Testis (tissue), 5 donors: ENCODE results near the gene LRRC49. TPM values are rescaled to one million over a fixed set of nuclear protein-coding genes. Genes with fewer than 3 reads are reported as not detected.
A peak's percentile ranks its signal among the peaks of the same experiment; 100 is the strongest.

Experiments
- DNase-seq: peaks from one replicate; pipeline ENCODE4 v3.0.0-alpha.2; 2019
- H3K27ac ChIP-seq, 2 donors: fragments of 200-600 bp; sonication (generic); one replicate each; pipeline ENCODE4 v1.5.1; 2019
- H3K27me3 ChIP-seq: fragments of 200-600 bp; sonication (generic); one replicate; pipeline ENCODE4 v1.5.1; 2019
- H3K36me3 ChIP-seq: fragments of 200-600 bp; sonication (generic); one replicate; pipeline ENCODE4 v1.5.1; 2017; ENCODE audit warnings: low read depth; ENCODE audit errors: missing control alignments
- H3K4me1 ChIP-seq: fragments of 200-600 bp; sonication (generic); one replicate; pipeline ENCODE4 v1.5.1; 2019
- H3K4me3 ChIP-seq, 2 donors: fragments of 200-600 bp; sonication (generic); one replicate each; pipeline ENCODE4 v1.5.1; 2017 to 2019
- H3K9me3 ChIP-seq: fragments of 200-600 bp; sonication (generic); one replicate; pipeline ENCODE4 v1.5.1; 2017
- POLR2A ChIP-seq: fragments of 450-650 bp; IDR thresholded peaks from one replicate; pipeline ENCODE4 v1.6.1; 2017; ENCODE audit warnings: antibody characterized with exemption, mild to moderate bottlenecking, moderate library complexity
- WGBS, 2 donors: methylation state at CpG; one replicate each; pipeline ENCODE4 v1.1.5; 2018; 5-methylcytosine and 5-hydroxymethylcytosine counted together
- intact Hi-C: fragments of 100-400 bp; cut with DNase I; formaldehyde crosslinking; loops from one replicate; pipeline ENCODE4 v1.15.1; 2023; ENCODE audit warnings: low total_unique reads
- long read RNA-seq, 2 donors: transcript quantifications; one replicate each; lab custom pipeline, GENCODE V29; 2026
- polyA plus RNA-seq: library from polyadenylated mRNA; stranded (reverse); fragments of 350-450 nt; fragmentation: Illumina TruSeq; extraction: RNeasy Lipid Tissue Mini Kit (QIAGEN cat#74804); gene quantifications from one replicate; pipeline ENCODE4 v1.2.3, GENCODE V29; 2014; ENCODE audit warnings: low read depth, low replicate concordance; ENCODE audit not compliant: insufficient read depth
- total RNA-seq, 2 donors: library from RNA; depleted of rRNA; stranded (reverse); fragments of >200 nt; gene quantifications; one replicate each; pipeline ENCODE4 v1.2.3, GENCODE V29; 2016
- TF ChIP-seq, protein P1 (sequence below), 3 experiments: fragments of 450-650 bp in 2 of 3; fragments of 200-600 bp in 1 of 3; sonication (generic) in 1 of 3; IDR thresholded peaks; one replicate each; pipeline ENCODE4 v1.5.1; 2016 to 2019; ENCODE audit warnings: antibody characterized with exemption in 3 of 3, mild to moderate bottlenecking in 2 of 3, moderate library complexity in 1 of 3

Gene LRRC49
- 10 to 100 TPM; 19.9 to 35.4 TPM for total RNA-seq
- 22.4 TPM for polyA plus RNA-seq
- long read RNA-seq, donor 1, partial matches to known transcripts, result 0 of 3 reads
- long read RNA-seq, donor 1, other reads (novel, unspliced or antisense), result 0 of 3 reads
- long read RNA-seq, donor 2, partial matches to known transcripts, result 0 of 2 reads
- long read RNA-seq, donor 2, other reads (novel, unspliced or antisense), result 0 of 2 reads

DNA sequence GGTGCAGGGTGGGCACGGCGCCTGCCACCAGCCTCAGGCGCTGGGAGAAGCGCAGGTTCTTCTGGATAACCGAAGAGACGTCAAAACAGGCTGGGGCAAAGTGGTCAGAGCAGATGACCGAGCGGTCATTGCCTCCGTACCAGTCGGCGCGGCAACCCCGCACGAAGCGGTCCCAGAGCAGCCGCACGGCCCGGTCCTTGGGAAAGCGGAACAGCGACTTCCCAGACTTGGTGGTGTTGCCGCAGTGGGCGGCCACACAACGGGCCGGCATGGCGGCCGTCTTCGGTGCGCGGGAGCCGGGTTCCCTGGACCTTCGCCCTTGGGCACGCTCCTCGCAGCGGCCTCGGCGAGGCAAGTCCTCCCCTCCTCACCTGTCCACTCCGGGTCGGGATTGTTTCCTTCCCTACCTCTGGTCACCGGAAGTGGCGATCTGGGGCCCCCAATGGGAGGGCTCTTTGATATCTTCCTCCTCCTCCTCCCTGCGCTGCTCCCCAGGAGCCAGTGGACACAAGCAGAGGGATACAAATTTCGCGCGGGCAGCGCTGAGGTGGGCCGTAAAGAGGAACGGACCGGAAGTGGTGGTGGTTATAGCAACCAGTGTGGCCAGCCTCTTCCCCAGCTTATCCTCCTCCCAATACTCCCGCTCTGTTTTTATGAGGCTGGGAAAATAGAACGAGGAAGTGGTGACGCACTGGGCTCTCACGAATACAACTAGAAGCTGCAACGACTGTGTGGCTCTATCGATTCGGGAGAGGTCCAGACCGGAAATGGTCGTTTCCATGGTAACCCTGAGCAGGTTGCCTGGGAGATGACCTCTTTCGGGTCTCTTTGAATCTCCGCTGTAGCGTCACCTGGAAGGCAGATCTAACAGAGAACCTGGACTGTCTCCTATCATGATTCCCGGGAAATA is at the start of gene LRRC49, which contains the start of gene THAP10:
Gene LRRC49, plus strand, starts transcription at position 825 of the 910 bp plus-strand sequence. Its CDS starts 69 bp downstream, at position 894.
Gene THAP10, minus strand, starts transcription at position 432 of the 910 bp plus-strand sequence. Its CDS starts 161 bp downstream, at position 271.
- H3K27me3 ChIP-seq, result no peaks in the 10 kb centered on the region
- H3K4me1 ChIP-seq, result no peaks in the 10 kb centered on the region
- peak within 1 kb of the TSS; percentile 79 for H3K4me3 ChIP-seq
- TF ChIP-seq, protein P1, sequence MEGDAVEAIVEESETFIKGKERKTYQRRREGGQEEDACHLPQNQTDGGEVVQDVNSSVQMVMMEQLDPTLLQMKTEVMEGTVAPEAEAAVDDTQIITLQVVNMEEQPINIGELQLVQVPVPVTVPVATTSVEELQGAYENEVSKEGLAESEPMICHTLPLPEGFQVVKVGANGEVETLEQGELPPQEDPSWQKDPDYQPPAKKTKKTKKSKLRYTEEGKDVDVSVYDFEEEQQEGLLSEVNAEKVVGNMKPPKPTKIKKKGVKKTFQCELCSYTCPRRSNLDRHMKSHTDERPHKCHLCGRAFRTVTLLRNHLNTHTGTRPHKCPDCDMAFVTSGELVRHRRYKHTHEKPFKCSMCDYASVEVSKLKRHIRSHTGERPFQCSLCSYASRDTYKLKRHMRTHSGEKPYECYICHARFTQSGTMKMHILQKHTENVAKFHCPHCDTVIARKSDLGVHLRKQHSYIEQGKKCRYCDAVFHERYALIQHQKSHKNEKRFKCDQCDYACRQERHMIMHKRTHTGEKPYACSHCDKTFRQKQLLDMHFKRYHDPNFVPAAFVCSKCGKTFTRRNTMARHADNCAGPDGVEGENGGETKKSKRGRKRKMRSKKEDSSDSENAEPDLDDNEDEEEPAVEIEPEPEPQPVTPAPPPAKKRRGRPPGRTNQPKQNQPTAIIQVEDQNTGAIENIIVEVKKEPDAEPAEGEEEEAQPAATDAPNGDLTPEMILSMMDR (IDR thresholded peaks at IDR 0.05), result no peak
- no peak for TF ChIP-seq POLR2A
- intact Hi-C loops, result no loop called here
- DNase-seq, result peak; percentile 97
- WGBS, 2 donors, result 0% methylated on average over 25 to 54 of the region's 61 CpGs
- no peaks in the 10 kb centered on the region for H3K36me3 ChIP-seq
- H3K9me3 ChIP-seq, result no peaks in the 10 kb centered on the region
- H3K27ac ChIP-seq, result peak within 1 kb of the TSS; percentile 57 to 78

GRCh38 chr15:70845602-70846360 is 46.8 kb upstream of the LRRC49 start:
- WGBS, 2 donors, result 95 to 99% methylated on average over 6 of the region's 6 CpGs
- no peaks in the 10 kb centered on the region for H3K4me1 ChIP-seq
- no peak for DNase-seq
- H3K27me3 ChIP-seq, result no peaks in the 10 kb centered on the region
- H3K27ac ChIP-seq, result no peak overlapping the region
- no peak overlapping the region for H3K4me3 ChIP-seq
- TF ChIP-seq POLR2A, result no peak
- TF ChIP-seq, protein P1 (IDR thresholded peaks at IDR 0.05), result no peak
- H3K9me3 ChIP-seq, result no peaks in the 10 kb centered on the region
- H3K36me3 ChIP-seq, result no peaks in the 10 kb centered on the region
- intact Hi-C loops, result no loop called here

DNA sequence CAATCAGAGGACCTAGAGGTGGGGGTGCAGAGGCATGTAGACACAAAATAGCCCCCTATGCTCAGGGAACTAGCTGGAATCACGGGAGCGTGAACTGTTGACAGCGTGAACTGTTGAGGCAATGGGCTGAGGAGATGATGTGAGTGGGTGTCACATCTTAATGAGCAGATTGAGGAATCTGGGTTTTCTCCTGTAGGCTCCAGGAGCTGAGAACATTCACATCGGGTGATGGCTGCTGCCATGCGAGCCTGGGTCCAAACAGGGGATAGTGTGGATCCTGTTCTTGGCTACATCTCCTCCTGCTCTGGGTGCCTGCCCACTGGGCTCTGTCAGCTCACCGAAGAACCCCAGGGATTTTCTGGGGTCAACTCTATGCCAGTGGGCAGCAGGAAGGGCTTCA is 40.7 kb upstream of the LRRC49 start:
- peaks cover 12% of the 10 kb centered on the region for H3K4me1 ChIP-seq
- H3K36me3 ChIP-seq, result no peaks in the 10 kb centered on the region
- 89 to 90% methylated on average over 6 of the region's 6 CpGs for WGBS, 2 donors
- no peaks in the 10 kb centered on the region for H3K27me3 ChIP-seq
- TF ChIP-seq, protein P1 (IDR thresholded peaks at IDR 0.05), result no peak
- no peak for TF ChIP-seq POLR2A
- no peaks in the 10 kb centered on the region for H3K9me3 ChIP-seq
- intact Hi-C loops, result no loop called here
- no peak for DNase-seq
- H3K27ac ChIP-seq, result peak overlapping the region in 1 of 2 donors; percentile 92
- H3K4me3 ChIP-seq, result no peak overlapping the region

DNA sequence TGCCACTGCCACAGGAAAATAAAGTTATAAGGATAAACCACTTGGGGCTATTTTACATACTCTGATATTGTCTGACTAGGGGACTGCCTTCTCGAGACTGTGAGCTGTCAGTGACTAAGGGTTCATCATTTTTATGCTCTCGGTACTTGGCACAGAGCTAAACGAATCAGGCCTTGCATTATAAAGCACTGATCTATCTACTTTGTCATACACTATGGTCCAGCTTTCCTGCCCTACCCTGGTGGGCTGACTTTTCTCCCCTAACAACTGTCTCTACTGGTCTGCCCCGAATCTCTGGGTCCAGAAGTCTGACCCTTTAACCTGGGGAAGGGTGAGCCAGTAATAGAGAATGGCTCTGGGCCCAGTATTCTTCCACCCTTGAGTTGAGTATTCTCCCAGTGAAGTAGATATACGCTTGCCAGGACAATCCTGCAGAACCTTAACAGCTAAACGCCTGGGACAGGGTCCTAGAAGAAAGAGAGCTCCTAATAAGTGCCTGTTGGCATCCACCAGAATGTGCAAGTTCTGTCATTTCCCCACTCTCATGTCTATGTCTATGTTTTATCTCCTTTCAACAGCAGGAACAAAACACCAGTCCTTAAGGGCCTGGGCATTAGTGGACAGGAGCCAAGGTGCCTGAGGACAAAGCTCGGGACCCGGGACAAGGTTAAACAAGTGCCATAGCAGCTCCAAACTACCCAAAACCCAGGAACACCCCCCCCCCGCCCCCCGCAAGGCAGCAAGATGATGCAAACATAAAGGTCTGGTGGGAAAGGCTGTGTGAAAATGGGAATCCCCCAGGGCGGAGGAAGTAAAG is 39.9 kb upstream of the LRRC49 start:
- 17 to 40% methylated on average over 10 to 11 of the region's 11 CpGs for WGBS, 2 donors
- TF ChIP-seq, protein P1 (IDR thresholded peaks at IDR 0.05), result no peak
- TF ChIP-seq POLR2A, result no peak
- Histone ChIP-seq H3K4me1 (peaks cover 12% of the 10 kb centered on the region), H3K9me3 (no peaks in the 10 kb centered on the region), H3K27ac (peak overlapping the region; percentile 73 to 92), H3K36me3 (no peaks in the 10 kb centered on the region), H3K4me3 (peak overlapping the region; percentile 71 to 74), H3K27me3 (no peaks in the 10 kb centered on the region)
- DNase-seq, result no peak
- intact Hi-C loops, result no loop called here
